Activated CD4-positive, CD25-positive, alpha-beta regulatory T cell treated with anti-CD3 and anti-CD28 coated beads, Interleukin-2, amount 50 U/mL, for 16 hours (primary cell): Measurements from ENCODE around the gene APOH.
"Not testable (repeated sequence)": the region's sequence is repeated elsewhere in the genome, so short reads cannot be mapped to it uniquely, and the experiment has no call there.

ENCODE experiments used
- DNase-seq: peaks from one replicate; pipeline ENCODE4 v3.0.0-alpha.2; 2020; ENCODE audit warnings: low read depth, low spot score

Gene APOH

GRCh38 chr17:66228887-66229782 lies at the start of gene APOH:
Gene APOH, minus strand, starts transcription at chr17:66229415. Its CDS starts 36 bp downstream, at chr17:66229379.
- no peak for DNase-seq

GRCh38 chr17:66277191-66277590 lies 48.0 kb upstream of the APOH start:
- DNase-seq: no peak

- DNase-seq: no peak
Measured at GRCh38 chr17:66276328-66276937, 47.2 kb upstream of the APOH start.

GRCh38 chr17:66275651-66276050 lies 46.4 kb upstream of the APOH start:
- no peak for DNase-seq

- no peak for DNase-seq
Measured at GRCh38 chr17:66273586-66273848, 44.3 kb upstream of the APOH start.

- no peak for DNase-seq
Measured at GRCh38 chr17:66272811-66273585, 43.8 kb upstream of the APOH start.

GRCh38 chr17:66271512-66271911 lies 42.3 kb upstream of the APOH start:
- no peak for DNase-seq

GRCh38 chr17:66270106-66270505 lies 40.9 kb upstream of the APOH start:
- DNase-seq: no peak

GRCh38 chr17:66268247-66268927 lies 39.2 kb upstream of the APOH start:
- no peak for DNase-seq

GRCh38 chr17:66264696-66265095 lies 35.5 kb upstream of the APOH start:
- no peak for DNase-seq

- no peak for DNase-seq
Measured at GRCh38 chr17:66262767-66263166, 33.6 kb upstream of the APOH start.

GRCh38 chr17:66260688-66261087 lies 31.5 kb upstream of the APOH start:
- no peak for DNase-seq

- no peak for DNase-seq
Measured at GRCh38 chr17:66260275-66260674, 31.1 kb upstream of the APOH start.

GRCh38 chr17:66255527-66255971 lies 26.3 kb upstream of the APOH start:
- DNase-seq: no peak

GRCh38 chr17:66255112-66255511 lies 25.9 kb upstream of the APOH start:
- DNase-seq: no peak

- DNase-seq: not testable (repeated sequence)
Measured at GRCh38 chr17:66253458-66253857, 24.2 kb upstream of the APOH start.

GRCh38 chr17:66250686-66251085 lies 21.5 kb upstream of the APOH start:
- DNase-seq: no peak

GRCh38 chr17:66248285-66248684 lies 19.1 kb upstream of the APOH start:
- no peak for DNase-seq

GRCh38 chr17:66241839-66242238 lies 12.6 kb upstream of the APOH start:
- DNase-seq: no peak

GRCh38 chr17:66240630-66241029 lies 11.4 kb upstream of the APOH start:
- DNase-seq: no peak

- DNase-seq: no peak
Measured at GRCh38 chr17:66240013-66240412, 10.8 kb upstream of the APOH start.
